GM19035 (cell line): Measurements from ENCODE around the gene SH3RF3.

Source experiments
- ATAC-seq: cut with Tn5 transposase; IDR thresholded peaks from one replicate; pipeline ENCODE4 v1.9.1; 2021; ENCODE audit not compliant: unreplicated experiment

Gene SH3RF3

GRCh38 chr2:109368798-109369197 lies 239.8 kb downstream of the SH3RF3 start:
- no peak for ATAC-seq

GRCh38 chr2:109369671-109370191 lies 240.7 kb downstream of the SH3RF3 start:
- ATAC-seq, result no peak

- no peak for ATAC-seq
These were observed 241.5 kb downstream of the SH3RF3 start for GRCh38 chr2:109370399-109371035.

GRCh38 chr2:109371481-109372170 lies 242.6 kb downstream of the SH3RF3 start:
- no peak for ATAC-seq

- no peak for ATAC-seq
These were observed 243.2 kb downstream of the SH3RF3 start for GRCh38 chr2:109372171-109372568.

DNA sequence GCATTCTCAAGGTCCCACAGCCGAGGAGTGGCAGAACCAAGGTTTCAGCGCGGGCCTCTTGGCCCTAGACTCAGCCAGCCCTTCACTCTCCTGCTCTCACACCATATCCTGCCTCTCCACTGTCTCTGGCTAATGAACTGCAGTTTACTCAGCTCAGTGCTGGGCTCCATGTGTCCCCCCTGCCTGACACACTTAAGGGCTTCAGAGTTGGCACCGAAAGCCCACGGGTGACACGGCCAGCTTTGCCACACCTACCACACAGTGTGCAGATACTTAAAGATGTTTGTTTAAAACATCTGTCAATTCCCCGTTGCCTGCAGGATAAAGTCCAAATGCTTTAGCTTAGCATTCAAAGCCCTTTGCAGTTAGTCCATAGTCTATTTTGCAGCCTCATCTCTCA lies 243.6 kb downstream of the SH3RF3 start:
- ATAC-seq, result no peak

- no peak for ATAC-seq
These were observed 245.0 kb downstream of the SH3RF3 start for GRCh38 chr2:109373791-109374547.

DNA sequence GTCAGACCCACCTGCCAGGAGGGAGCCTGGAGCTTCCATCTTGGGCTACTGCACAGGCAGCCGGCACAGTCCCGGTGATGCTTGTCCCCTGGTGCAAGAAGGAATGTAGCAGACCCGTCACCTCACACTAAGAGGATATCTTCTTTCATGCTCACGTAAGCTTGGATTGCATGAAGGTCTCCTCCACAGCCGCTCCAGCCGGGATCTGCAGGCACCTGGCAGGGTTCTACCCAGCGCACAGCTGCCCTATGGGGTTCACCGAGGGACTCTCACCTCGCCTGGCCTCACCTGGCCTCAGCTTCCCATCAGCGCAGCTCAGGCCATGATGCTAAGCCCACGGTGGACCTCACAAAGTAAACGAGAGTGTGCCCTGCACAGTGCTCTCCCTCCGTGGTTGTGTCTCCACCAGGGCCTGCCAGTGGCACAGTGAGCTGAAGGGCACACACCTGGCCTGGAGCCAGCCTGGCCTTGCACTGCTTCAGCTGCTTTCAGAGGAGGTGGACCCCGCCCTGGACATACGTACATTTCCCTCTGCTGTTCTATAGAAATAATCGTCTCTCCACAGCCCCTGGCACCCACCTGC lies 245.6 kb downstream of the SH3RF3 start:
- ATAC-seq, result no peak

DNA sequence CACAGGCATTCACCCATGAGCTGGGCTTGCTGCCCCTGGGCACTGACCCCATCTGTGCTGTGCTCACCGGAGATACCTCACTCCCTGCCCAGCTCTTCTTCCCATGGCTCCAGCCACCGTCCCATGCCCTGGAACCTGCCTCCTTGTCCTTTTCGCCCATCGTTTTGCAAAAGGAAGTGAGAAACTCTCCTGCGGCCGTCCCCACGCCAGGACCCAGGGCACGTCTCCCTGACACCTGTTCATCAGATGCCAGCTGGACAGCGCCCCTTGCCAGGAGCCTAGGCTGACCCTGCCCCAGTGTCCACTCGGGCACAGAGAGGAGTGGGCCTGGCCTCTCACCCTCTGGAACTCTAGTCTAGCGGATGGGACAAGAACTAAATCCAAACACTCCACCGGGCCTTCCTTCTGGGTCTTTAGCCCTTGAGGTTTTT lies 246.1 kb downstream of the SH3RF3 start:
- ATAC-seq, result no peak

- no peak for ATAC-seq
These were observed 246.7 kb downstream of the SH3RF3 start for GRCh38 chr2:109375656-109376055.

- ATAC-seq, result no peak
These were observed 247.1 kb downstream of the SH3RF3 start for GRCh38 chr2:109376115-109376514.

- ATAC-seq, result no peak
These were observed 247.9 kb downstream of the SH3RF3 start for GRCh38 chr2:109376796-109377495.

DNA sequence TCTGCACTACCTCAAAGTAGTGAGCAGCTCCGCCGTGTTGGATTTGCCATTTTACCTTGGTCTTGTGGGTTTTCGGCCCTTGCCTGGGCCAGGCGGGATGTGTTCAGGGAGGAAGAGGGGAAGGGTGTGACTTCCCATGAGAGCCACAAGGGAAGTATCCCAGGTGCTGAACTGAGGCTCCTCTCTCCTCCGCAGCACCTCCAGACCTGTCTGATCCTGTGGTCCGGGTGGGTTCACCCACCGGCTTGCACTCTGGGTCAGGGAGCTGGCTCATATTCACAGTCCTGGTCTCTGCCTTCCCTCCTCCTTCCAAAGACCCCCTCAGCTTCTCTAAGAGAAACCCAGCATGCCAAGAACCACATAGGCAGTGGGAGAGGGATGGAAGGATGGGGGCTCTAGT lies 249.0 kb downstream of the SH3RF3 start:
- ATAC-seq, result no peak

DNA sequence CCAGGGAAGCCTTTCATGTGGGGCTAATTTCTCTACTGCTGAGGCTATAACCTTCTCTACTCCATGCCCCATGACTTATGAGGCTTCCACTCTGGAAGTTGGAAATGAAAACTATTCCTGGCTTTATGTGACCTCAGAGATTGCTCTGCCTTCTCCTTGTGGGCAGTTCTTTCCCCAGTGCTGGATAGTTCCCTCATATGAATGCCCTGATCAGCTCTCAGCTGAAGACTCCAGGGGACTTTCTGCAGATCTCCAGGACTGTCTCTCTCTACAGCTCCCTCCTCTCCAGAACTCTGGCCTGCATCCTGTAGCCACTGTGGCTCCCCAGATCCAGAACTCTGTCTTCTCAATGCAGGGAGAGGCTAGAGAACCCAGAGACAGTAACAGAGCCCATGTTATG lies 249.7 kb downstream of the SH3RF3 start:
- no peak for ATAC-seq

DNA sequence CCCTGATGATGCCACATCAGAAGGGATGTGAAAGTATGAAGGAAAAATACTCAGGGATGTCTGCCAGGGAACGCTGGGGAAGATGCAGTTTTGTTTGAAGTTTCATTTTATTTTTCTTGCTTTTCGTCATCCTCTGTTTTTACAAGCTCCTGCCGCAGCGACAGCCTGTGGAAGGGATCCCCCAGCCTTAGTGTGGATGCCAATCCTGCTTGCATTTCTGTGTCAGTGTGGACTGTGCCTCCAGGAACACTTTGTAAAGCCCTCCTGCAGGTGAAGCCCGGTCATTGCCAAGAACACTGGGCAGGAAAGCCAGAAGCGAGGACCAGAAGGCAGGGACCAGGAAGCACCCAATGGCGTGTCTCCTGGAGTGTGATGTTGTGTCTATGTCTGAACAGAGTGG lies 250.5 kb downstream of the SH3RF3 start:
- ATAC-seq, result no peak

GRCh38 chr2:109380502-109381326 lies 251.7 kb downstream of the SH3RF3 start:
- ATAC-seq, result no peak

GRCh38 chr2:109381327-109381820 lies 252.4 kb downstream of the SH3RF3 start:
- no peak for ATAC-seq

GRCh38 chr2:109382226-109382895 lies 253.4 kb downstream of the SH3RF3 start:
- ATAC-seq, result no peak

DNA sequence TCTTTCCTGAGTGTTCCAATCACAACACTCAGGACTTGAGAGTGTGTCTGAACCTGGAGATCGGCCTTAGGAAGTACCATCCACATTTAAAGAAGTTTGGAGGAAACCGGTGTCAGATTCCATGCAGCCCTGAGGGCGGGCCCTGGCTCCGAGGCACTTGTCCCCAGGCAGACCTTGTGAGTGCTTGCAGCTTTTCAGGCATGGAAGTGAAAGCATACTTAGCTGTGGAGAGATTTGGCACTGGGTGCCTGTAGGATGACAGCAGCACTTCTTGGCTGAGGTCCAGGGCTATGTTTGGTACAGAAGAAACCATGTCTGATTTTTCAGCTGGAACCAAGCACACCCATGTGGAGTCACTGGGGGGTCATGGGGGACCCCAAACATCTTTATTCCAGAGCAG lies 253.9 kb downstream of the SH3RF3 start:
- no peak for ATAC-seq
